ENCODE measurements around the gene CLTCL1.

DNA sequence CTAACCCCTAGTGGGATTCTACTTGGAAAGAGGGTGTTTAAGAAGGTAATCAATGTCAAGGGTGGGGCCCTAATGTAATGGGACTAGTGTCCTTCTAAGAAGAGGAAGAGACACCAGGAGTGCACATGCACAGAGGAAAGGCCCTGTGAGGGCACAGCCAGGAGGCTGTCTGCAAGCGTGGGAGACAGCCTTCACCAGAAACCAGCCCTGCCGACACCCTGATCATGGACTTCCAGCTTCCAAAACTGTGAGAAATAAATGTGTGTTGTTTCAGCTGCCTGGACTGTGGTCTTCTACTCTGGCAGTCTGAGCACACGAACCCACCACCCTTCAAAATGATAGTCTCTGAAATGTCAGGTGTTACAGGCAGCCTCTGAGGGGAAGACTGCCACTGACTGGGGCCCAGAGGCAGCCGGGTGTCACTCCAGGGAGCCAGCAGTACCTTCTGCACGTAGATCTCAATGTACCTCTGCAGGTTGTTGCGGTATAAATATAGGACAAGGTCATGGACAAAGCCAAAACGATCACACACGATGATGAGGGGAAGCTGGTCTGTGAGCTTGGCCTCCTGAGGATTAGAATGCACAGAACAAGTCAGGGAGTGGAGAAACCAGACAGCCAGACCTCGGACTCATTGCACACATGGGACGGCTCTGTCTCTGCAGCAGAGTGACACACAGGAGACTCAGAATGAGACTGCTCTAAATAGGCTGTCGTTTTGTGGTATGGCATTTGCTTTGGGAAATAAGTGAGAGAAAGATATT, 69.1 kb downstream of the CLTCL1 start:
- TF ChIP-seq, protein P1, sequence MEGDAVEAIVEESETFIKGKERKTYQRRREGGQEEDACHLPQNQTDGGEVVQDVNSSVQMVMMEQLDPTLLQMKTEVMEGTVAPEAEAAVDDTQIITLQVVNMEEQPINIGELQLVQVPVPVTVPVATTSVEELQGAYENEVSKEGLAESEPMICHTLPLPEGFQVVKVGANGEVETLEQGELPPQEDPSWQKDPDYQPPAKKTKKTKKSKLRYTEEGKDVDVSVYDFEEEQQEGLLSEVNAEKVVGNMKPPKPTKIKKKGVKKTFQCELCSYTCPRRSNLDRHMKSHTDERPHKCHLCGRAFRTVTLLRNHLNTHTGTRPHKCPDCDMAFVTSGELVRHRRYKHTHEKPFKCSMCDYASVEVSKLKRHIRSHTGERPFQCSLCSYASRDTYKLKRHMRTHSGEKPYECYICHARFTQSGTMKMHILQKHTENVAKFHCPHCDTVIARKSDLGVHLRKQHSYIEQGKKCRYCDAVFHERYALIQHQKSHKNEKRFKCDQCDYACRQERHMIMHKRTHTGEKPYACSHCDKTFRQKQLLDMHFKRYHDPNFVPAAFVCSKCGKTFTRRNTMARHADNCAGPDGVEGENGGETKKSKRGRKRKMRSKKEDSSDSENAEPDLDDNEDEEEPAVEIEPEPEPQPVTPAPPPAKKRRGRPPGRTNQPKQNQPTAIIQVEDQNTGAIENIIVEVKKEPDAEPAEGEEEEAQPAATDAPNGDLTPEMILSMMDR (IDR thresholded peaks at IDR 0.05) = no peak
- TF ChIP-seq POLR2A (IDR thresholded peaks at IDR 0.05) = no peak
